Activated CD8-positive, alpha-beta memory T cell treated with anti-CD3 and anti-CD28 coated beads for 36 hours (primary cell): ENCODE results near the gene CBX8. TPM values are rescaled to one million over a fixed set of nuclear protein-coding genes. Genes with fewer than 3 reads are reported as not detected.

Source experiments
- CTCF ChIA-PET: fragments of 350-600 bp; sonication (Branson Sonifier 250); formaldehyde crosslinking; loops from one replicate; lab custom pipeline; 2021; ENCODE audit warnings: antibody characterized with exemption; lab: Charles Lee
- POLR2A ChIA-PET: fragments of 350-600 bp; sonication (Branson Sonifier 250); formaldehyde crosslinking; loops from one replicate; lab custom pipeline; 2021; ENCODE audit warnings: antibody characterized with exemption; lab: Charles Lee
- total RNA-seq, 2 experiments: library from RNA; stranded (reverse); gene quantifications; one replicate each; pipeline ENCODE4 v1.2.3, GENCODE V29; 2021

Gene CBX8
- total RNA-seq, 2 experiments from 2014 or later, result 3.2 to 3.5 TPM

DNA sequence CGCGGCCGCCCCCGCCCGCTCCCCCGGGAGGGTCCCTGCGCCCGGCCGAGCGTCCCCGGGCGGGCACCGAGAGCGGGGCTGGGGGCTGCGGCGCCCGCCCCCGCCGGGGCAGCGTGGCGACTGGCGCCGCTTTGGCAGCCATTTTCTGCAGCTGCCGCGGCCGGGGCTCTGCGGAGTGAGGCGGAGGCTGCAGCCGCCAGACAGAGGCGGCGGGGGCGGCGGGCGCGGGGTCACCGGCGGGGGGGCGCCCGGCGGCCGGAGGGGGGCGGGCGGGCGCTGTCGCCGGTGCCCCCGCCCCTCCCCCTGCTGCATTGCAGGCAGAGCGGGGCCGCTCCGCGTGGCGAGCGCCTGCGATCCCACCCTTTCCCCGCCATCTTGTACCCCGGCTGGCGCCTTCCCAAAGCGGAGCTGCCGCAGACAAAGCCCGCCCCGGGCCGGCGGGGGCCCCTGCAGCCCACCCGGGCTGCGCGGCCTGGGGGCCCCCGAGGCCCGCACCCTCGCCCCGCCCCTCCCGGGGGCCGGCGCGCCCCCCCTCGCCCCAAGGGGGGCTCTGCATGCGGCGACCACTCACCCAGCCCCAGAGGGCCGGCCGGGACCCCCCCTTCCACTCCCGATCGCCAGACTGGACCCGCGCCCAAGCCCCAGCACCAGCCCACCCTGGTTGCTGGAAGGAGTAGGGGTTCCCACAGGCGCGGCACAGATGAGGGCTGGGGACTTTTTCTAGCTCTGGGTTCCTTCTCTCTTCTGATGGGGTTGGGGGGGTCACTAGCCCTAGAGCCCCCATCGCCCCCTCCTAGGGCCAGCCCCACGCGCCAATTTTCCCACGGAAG, 16.6 kb upstream of the CBX8 start:
- ChIA-PET POLR2A (interaction anchor here (0.8 to 1.2 kb wide), 2 partner anchors 13 to 17 kb away, joined by 3 to 5 read pairs; partner anchors contain the start of gene CBX8), CTCF (interaction anchor here (1.1 to 3.5 kb wide), 5 partner anchors 9 to 31 kb away, joined by 3 to 22 read pairs (median 4); no protein-coding TSS in a partner anchor)

DNA sequence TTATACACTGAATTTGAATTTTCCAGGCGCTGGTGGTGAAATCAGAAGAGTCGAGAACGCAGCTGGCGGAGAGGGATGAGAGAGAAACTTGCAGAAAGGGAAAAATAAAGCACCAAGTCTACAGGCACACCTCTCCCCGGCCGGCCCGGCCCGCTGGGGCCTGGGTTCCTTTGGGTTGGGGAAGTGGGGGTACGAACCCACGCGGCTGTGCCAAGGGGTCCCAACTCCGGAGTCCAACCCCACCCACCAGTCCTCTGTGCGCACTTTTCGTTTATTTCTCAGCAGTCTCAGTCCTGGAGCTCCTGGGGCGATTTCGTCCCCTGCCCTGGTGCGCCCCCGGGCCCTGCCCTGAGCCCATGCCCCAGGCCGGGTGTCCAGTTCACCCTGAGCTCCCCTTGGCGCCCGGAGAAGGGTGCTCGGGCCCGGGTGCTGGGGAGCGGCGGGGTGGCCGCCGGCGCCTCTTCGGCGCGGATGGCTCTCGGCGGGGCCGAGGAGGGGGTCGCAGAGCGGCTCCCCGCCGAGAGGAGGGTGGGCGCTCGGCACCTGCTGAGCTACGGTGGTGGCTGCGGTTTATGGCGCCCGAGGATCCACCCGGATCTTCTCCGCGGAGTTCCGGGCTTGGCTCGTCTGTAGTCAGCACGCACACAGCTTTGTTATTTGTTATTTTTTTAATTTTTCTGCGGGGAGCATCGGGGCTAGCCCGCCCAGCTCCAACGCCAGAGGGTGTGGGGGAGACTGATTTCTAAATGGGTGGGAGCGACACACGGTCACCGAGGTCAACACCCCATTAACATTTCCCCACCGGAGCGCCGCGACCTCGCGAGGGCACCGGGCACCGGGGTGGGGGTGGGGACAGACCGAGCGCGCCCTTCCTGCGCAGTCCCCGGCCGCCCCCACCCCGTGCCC, 15.7 kb upstream of the CBX8 start:
- POLR2A ChIA-PET, result interaction anchor here (0.8 to 1.2 kb wide), 4 partner anchors 12 to 27 kb away, joined by 3 to 5 read pairs (median 4); partner anchors contain the start of genes CBX4 and CBX8
- CTCF ChIA-PET, result interaction anchor here (0.8 to 3.5 kb wide), 9 partner anchors 8 to 32 kb away, joined by 3 to 22 read pairs (median 5); partner anchors contain the start of gene CBX4

DNA sequence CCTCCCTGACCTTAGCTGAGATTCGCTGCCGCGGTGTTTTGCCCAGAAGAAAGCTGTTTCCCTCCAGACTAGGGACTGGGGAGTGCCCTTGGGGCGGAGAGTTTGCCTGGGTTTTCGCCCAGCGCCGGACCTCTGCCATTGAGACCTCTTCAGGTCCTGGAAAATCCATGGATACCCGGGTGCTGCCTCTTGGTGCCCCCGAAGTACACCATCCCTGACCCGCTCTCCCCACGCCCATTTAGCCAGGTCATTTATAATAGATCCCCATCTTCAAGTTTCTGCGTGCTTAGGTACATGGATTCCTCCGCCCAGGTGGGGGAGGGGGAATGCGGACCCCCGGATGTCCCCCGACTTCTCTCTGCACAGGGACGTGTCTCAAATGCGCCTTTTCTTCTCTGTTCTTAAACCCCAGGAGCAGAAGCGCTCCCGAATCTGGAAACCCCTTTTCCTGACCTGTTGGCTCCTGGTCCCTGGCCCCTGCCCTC, 15.0 kb upstream of the CBX8 start:
- ChIA-PET POLR2A (interaction anchor here (0.9 to 2.2 kb wide), 7 partner anchors 11 to 35 kb away, joined by 3 to 6 read pairs (median 5); partner anchors contain the start of gene CBX4), CTCF (interaction anchor here (0.8 to 3.5 kb wide), 11 partner anchors 8 to 33 kb away, joined by 3 to 22 read pairs (median 5); partner anchors contain the start of gene CBX4)

DNA sequence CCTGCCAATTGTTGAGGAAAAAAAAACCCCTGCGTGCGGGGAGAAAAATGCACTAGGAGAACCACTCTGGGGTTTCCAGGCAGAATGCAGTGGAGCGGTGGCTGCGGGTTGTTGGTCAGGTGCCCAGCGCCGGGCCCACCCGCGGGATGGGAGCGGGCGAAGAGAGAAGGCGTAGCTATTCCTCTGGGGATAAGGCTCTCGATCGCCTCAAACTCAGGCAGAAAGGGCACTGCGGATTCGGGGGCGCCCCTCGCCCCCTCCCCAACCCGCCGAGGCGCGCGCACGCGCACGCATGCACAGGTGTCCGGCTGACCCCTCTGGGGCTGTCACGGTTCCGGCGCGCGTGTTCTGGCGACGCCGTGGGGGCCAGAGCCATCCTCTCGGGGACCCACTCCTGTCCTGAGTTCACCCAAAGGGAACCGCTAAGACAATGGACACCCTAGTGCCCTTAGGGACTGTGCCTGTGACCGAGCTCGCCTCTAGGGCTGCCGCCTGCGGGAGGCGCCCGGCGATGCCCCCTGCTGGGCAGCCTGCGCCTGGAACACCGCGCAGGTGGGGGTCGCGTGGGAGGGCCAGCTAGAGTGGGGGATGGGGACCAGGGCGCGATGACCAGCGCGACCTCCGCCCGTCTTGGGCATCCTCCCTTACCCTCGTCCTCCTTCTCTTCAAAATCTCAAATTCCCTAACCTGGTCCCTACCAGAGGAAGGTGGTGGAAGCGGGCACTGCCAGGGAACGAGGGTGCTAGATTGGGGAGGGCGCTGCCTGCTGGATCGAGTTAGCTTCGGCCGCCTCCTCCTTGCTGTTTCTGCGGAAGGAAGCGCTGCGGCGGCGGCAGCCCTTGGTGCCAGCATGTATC, 14.4 kb upstream of the CBX8 start:
- ChIA-PET CTCF (interaction anchor here (1.0 to 3.5 kb wide), 9 partner anchors 10 to 33 kb away, joined by 3 to 22 read pairs (median 5); partner anchors contain the start of gene CBX4), POLR2A (interaction anchor here (0.8 to 2.2 kb wide), 8 partner anchors 14 to 1263 kb away, joined by 3 to 6 read pairs (median 4); partner anchors contain the start of genes CBX4 and CBX8)

DNA sequence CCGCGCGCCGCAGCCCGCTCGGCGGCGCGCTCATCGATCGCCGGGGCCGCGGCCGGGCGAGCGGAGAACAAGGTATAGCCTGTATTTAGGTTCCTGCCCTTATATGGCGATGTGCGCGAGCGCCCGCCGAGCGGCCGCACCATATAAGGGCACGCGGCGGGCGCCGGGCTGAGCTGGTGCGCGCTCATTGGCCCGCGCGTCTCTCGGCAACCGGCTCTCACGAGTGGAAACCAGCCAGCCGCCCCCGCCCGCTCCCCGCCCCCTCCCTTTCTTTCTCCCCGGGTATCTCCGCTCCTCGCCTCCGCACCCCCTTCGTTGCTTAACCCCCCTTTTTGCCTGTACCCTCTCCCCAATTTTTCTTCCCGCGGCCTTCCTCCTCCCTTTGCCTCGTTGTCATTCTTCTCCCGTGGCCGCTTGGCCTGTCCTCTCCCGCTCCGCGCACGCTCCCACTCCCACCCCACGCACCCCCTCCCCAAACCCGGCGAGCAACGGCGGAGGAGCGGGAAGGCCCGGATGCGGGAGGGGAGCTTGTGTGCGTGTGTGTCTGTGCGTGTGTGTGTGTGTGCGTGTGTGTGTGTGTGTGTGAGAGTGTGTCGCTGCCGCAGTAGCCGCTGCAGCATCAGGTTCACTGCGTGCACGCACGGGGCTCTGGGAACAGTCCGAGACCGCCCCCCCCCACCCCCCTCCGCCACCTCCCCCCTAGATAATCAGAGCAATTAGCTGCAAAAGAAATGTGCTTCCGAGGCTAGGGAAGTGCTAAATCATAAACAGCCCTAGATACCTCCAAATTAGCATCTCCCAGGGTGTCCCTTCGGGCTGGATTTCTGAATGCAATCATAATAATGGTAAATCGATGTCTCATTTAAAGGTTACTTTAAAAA, 13.5 kb upstream of the CBX8 start:
- ChIA-PET CTCF (interaction anchor here (1.0 to 3.5 kb wide), 7 partner anchors 9 to 32 kb away, joined by 3 to 22 read pairs (median 5); partner anchors contain the start of genes CBX4 and CBX8), POLR2A (interaction anchor here (0.8 to 2.2 kb wide), 5 partner anchors 13 to 1264 kb away, joined by 4 to 6 read pairs (median 5); partner anchors contain the start of genes CBX4 and CBX8)

DNA sequence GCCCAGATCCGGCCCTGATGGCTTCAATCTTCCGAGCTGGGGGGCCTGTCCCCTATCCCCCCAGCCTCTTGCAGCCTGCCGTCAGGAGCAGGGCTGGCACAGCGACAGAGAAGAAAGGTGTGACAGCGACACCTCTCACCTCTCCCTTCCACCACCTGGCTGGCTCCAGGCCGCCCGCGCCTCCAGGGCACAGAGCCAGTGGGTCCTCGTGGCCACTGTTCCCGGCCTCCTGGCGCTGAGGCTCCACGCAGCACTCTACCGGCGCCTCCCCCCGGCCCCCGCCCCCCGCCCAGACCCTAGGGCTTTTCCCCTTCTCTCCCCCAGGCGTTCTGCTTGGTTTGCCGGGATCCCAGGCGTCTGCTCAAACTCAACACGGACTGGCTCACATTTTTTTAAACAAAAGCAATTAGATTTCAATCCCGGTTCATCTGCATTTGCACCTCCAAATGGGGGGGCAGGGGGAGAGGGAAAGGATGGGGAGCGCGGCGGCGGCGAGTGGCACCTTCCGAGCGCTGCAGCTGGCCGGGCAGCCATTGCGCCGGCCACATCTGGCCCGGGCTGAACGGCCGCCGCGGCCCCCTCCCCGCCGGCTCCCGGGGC, 12.8 kb upstream of the CBX8 start:
- POLR2A ChIA-PET, result interaction anchor here (1.7 to 2.2 kb wide), 2 partner anchors 12 to 27 kb away, joined by 4 to 6 read pairs; partner anchors contain the start of gene CBX8

DNA sequence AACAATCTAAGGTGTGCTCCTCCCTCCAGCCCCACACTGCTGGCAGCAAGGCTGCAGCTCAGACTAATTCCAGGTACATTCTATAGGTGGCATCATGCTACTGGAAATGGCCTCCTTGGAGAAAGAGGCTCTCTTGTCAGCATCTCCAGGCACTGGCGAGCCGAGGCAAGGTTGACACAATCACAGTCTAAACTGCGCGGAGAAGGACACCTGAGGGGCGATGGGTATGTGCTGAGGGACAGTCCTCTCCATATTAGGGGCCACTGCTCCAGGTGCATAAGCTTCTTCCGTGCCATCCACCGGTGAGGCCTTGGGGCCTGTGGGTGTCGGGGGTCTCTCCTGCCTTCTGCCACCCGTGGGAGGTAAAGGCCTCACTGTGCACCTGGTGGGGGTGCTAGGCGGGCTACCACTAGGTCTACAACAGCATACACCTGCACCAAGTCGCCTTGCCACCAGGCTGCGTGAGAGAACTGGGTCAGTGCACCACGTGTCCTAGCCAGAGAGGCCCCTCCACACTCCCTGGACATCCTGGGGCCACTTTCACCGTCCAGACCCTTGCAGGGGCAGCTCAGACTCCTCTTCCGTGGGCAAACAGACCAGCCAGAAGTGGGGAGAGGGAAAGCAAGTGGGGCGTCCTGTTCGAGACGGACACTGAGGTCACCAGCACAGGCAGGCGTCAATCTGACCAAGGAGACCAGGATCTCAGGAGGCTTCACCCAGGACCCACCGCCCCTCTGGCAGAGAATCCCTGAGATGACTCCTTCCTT, 12.1 kb upstream of the CBX8 start:
- POLR2A ChIA-PET, result interaction anchor here (1.0 kb wide), 1 partner anchor 12 kb away, joined by 4 read pairs; the partner anchor contains the start of gene CBX8
- CTCF ChIA-PET, result interaction anchor here (0.8 to 2.2 kb wide), 4 partner anchors 10 to 197 kb away, joined by 3 to 7 read pairs (median 4); partner anchors contain the start of gene CBX8

More for the DNA sequence above, 12.8 kb upstream of the CBX8 start:
- CTCF ChIA-PET, result interaction anchor here (1.4 to 3.5 kb wide), 4 partner anchors 11 to 31 kb away, joined by 5 to 22 read pairs (median 6); partner anchors contain the start of gene CBX8

DNA sequence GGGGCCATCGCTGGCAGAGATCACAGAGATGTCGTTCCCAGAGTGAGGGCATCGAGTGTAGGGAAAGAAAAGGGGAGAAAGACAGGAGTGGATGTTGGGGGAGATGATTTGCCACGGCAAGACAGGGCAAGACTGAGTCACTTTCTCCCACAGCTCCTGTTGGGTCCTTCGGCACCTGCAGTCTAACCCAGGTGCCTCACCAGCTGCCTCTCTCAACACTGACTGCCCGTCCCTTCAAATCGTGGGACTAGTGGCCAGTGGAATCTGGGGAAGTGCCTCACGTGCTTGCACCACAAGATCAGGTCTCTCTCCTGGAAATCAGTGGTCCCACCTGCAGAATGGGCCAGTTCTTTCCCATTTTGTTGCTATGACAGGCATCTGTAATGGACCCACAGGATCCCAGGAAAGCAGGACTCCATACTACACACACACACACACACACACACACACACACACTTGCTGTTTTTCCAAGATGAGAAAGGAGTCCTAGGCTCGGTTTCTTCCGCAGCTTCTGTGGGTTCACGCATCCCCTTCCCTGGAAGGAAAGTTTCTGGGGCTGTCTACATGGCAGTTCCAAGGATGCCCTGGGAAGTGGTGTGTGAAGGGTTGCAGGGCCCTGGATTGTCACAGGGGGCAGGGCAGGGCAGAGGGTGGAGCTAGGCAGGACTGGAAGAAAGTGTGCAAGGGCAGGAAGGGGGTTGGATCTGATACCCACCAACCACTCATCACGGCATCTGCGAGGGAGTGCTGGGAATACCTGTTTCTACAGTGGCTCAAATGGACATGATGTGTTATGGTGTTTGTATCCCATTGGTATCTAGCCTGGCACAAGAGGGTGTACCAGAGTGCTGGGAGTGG, 10.2 kb upstream of the CBX8 start:
- ChIA-PET POLR2A (no interaction called here), CTCF (interaction anchor here (1.1 to 2.2 kb wide), 5 partner anchors 8 to 61 kb away, joined by 3 to 9 read pairs (median 7); partner anchors contain the start of gene CBX4)

DNA sequence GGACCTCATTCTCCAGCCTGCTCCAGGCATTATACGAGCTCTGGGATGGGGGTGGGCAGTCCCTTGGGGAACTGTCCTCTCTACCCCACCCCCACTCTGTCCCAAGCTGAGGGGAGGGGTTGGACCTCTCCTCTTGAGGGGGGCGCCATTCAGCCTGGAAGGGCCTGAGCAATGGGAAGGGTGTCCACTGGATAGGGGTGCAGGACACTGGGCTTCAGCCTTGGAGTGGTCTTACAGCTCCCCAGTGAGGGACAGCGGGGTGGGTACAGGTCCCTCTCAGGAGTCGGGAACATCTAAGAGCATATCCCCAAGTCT, 9.5 kb upstream of the CBX8 start:
- POLR2A ChIA-PET, result no interaction called here
- CTCF ChIA-PET, result interaction anchor here (1.6 to 1.8 kb wide), 2 partner anchors 39 to 60 kb away, joined by 3 to 9 read pairs; no protein-coding TSS in a partner anchor

DNA sequence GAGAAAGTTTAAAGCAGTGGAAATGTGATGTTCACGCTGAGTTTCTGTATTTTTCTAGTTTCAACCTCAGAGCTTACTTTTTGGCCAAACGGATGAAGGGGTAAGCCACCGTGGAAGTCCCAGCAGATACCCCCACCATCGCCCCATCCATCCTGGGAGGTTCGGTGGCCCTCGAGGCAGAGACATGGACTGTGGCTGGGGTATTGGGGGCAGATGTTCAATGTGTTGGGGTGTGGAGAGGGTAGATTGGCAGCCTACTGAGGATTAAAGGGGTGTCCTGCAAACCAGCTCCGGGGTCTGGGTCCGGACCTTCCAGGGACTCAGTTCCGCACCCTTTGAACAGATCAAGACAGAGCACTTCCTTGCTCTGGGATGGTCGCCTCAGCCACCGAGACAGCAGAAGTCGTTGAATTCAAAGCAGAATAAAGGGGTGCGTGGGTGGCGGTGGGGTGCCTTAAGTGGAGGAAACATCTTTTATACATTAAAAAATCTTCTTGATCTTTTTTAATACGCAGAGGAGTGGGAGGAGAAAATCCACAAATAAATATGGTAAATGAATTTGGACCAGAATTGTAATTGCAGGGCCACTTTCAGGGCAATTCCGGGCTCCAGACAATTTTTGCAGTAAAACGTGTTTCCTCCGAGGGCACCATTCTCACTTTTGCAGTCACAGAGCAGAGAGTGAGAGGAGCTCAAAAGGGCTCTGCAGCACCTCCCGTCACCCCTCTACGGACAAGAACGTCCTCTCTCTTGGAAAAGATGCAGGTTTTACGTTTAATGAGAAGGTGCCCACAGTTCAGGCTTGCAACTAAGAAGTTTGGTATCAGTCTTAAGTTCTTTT, 8.2 kb upstream of the CBX8 start:
- CTCF ChIA-PET, result interaction anchor here (1.0 to 2.5 kb wide), 6 partner anchors 8 to 200 kb away, joined by 3 to 14 read pairs (median 4); partner anchors contain the start of gene CBX4

DNA sequence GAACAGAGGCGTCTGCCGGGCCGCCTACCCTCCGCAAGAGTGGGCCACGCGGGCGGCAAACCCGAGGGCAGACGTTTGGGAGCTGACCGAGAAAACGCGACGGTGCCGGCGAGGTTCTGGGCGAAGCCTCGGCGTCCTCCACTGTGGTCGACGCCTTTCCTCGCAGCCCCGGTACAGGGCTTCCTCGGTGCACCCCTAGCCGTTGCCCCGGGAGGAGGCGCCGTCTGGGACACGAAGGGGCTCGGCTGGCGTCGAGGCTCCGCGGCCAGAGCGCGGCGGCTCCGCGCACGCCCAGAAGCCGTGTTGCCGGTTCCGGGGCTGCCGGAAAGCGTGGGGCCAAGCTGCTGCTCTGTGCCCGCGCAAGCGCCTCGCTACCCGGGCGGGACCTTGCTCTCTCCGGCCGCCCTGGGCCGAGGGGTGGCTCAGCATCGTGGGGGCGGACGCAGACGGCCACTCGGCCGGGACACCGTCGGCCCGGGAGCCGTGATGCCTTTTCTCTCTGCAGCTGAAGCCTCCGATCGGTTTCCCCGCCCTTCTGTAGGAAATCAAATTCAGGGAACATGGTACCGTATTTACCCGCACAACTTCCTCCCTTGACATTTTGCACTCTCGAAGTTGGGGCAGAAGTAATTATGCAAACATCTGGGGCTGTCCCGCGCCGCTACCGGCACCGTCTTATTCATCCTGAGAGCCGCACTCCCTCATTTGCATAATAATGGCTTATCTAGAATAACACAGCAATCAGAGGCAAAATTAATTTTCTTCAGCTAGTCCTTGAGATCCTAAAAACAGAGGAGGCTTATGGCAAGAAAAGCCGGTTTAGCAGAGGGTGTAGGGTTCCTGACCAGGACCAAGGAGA, 7.3 kb upstream of the CBX8 start:
- POLR2A ChIA-PET, result interaction anchor here (1.9 kb wide), 1 partner anchor 33 kb away, joined by 7 read pairs; no protein-coding TSS in a partner anchor
- CTCF ChIA-PET, result interaction anchor here (0.8 to 2.5 kb wide), 7 partner anchors 8 to 201 kb away, joined by 3 to 14 read pairs (median 4); partner anchors contain the start of gene CBX4

More for the DNA sequence above, 8.2 kb upstream of the CBX8 start:
- POLR2A ChIA-PET, result no interaction called here

DNA sequence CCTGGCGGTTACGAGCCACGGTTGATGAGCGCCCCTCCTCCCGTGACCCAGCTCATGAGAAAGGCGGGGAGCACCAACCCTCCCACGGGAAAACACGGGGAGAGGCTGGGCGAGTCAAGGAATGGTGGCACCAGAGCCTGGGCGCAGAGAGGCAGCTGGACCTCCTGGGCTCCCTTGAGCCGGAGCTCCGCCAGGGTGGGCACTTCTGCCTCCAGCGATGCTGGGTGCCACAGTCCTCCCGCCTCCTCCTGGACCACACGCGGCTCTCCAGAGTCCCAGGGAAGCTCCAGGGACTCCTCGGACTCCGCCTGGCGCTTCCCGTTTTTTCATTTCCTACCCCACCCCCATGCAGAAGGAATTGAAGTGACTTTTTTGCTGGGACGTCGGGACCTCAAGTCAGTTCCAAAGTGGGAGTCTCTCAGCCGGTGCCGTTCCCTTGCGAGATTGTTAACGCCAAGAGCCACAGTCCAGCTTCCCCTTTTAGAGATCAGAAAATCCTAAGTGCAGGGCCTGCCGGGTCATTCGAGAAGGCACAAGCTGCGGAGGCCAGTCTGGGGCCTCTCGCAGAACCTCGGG, 6.6 kb upstream of the CBX8 start:
- CTCF ChIA-PET, result interaction anchor here (1.2 to 2.5 kb wide), 3 partner anchors 33 to 39 kb away, joined by 3 to 14 read pairs (median 7); partner anchors contain the start of gene CBX4
- POLR2A ChIA-PET, result interaction anchor here (1.9 kb wide), 1 partner anchor 33 kb away, joined by 7 read pairs; no protein-coding TSS in a partner anchor
